ENCODE measurements around the gene DLEU7. TPM values are rescaled to one million over a fixed set of nuclear protein-coding genes. Genes with fewer than 3 reads are reported as not detected.

DLEU7 gene
- total RNA-seq, 1 experiment from 2014 or later, result 1.5 TPM

DNA sequence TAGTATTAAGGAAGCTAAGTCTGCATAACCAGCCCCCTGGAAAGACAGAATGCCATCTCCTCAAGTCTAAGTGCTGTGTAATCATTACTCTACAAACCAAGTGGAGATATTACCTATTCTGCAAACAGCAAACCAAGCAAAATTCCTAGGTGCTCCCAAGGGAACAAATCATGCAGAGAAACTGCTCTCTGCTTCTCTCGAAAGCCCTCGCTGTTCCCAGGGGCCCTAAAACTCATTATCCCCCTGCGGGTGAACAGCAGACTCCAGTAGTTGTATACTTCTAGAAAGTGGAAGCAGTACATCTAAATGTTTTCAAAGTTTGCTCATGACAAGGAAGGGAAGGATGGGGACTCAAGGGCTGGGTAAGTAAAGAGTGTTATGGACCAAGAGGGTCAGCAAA lies 3.2 kb downstream of the DLEU7 start:
- no peak overlapping the region for H3K4me3 Mint-ChIP-seq

More for the DNA sequence above, 3.2 kb downstream of the DLEU7 start:
- no peaks in the 10 kb centered on the region for H4K20me1 ChIP-seq (ENCODE audit: control insufficient read depth, insufficient read depth, insufficient read length)
- no peak overlapping the region for H3K56ac ChIP-seq (ENCODE audit: insufficient read length, low read depth, low read length)
- Mint-ChIP-seq H3K27ac (no peak overlapping the region), H3K36me3 (ENCODE audit: insufficient read depth in 1 of 3, low read depth in 3 of 3) (peaks cover 3 to 16% (median 4%) of the 10 kb centered on the region in 3 experiments; a peak in 6 of 7 replicates), H3K27me3 (ENCODE audit: low read depth) (peaks cover 42% of the 10 kb centered on the region), H3K9me3 (no peaks in the 10 kb centered on the region; a peak in 1 of 5 replicates), H3K4me1 (peaks cover 19 to 22% of the 10 kb centered on the region in 2 experiments)
- H2BK20ac ChIP-seq (ENCODE audit: low read depth, low read length, poor library complexity, severe bottlenecking), result no peak overlapping the region
- no peaks in the 10 kb centered on the region for H3K79me2 ChIP-seq (ENCODE audit: insufficient read depth, low read length)
- WGBS (ENCODE audit: extremely low coverage, insufficient read length, low lambda C conversion rate), result no CpG with 5 or more reads among the region's 3 CpGs
- H3K23ac ChIP-seq (ENCODE audit: insufficient read length, low read depth, low read length), result no peak overlapping the region
- H3K4me1 ChIP-seq (ENCODE audit: insufficient read depth, low read length), result peaks cover 4% of the 10 kb centered on the region; the same call in 1 of the 2 replicates
- no peak overlapping the region for H4K5ac ChIP-seq (ENCODE audit: insufficient read length, low read depth, low read length)
- TF ChIP-seq, protein P1, sequence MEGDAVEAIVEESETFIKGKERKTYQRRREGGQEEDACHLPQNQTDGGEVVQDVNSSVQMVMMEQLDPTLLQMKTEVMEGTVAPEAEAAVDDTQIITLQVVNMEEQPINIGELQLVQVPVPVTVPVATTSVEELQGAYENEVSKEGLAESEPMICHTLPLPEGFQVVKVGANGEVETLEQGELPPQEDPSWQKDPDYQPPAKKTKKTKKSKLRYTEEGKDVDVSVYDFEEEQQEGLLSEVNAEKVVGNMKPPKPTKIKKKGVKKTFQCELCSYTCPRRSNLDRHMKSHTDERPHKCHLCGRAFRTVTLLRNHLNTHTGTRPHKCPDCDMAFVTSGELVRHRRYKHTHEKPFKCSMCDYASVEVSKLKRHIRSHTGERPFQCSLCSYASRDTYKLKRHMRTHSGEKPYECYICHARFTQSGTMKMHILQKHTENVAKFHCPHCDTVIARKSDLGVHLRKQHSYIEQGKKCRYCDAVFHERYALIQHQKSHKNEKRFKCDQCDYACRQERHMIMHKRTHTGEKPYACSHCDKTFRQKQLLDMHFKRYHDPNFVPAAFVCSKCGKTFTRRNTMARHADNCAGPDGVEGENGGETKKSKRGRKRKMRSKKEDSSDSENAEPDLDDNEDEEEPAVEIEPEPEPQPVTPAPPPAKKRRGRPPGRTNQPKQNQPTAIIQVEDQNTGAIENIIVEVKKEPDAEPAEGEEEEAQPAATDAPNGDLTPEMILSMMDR (conservative IDR thresholded peaks at IDR 0.05), result no peak
- no peaks in the 10 kb centered on the region for H3K9me3 ChIP-seq (ENCODE audit: control insufficient read depth, low read depth, low read length)
- H2AK5ac ChIP-seq (ENCODE audit: insufficient read length, low read length), result no peak overlapping the region
- DNase-seq, result no peak
- no peak overlapping the region for H4K8ac ChIP-seq (replicated peaks; ENCODE audit: insufficient read length, low read depth, low read length)
- no peak overlapping the region for H3K4ac ChIP-seq (ENCODE audit: low read depth, low read length)
- H2BK120ac ChIP-seq (ENCODE audit: low read depth, low read length, poor library complexity, severe bottlenecking), result no peak overlapping the region
- no peak overlapping the region for H2BK5ac ChIP-seq (ENCODE audit: insufficient read length, low read length)
- H2BK12ac ChIP-seq (ENCODE audit: insufficient read length, low read depth, low read length), result no peak overlapping the region
- no peak overlapping the region for H3K14ac ChIP-seq (ENCODE audit: insufficient read depth, low read length)
- H3T11ph ChIP-seq (ENCODE audit: low read length), result no peak overlapping the region
- no peak overlapping the region for H4K91ac ChIP-seq (ENCODE audit: insufficient read length, low read depth, low read length)
- H3K23me2 ChIP-seq (ENCODE audit: insufficient read length, low read depth, low read length, poor library complexity, severe bottlenecking), result peaks cover 11% of the 10 kb centered on the region
- no peak overlapping the region for H3K27ac ChIP-seq (ENCODE audit: insufficient read length, low read depth, low read length)
- H2BK15ac ChIP-seq (ENCODE audit: low read depth, low read length), result no peak overlapping the region
- no peak overlapping the region for H2AFZ ChIP-seq (ENCODE audit: low read length)
- no peak overlapping the region for H3K4me2 ChIP-seq (ENCODE audit: insufficient read depth, insufficient read length, low read length)
- no peaks in the 10 kb centered on the region; the same call in 1 of the 2 replicates for H3K27me3 ChIP-seq (ENCODE audit: insufficient read depth, low read length)
- H3K9ac ChIP-seq (ENCODE audit: extremely low read depth, insufficient read length, low read length), result no peak overlapping the region
- H3K79me1 ChIP-seq (ENCODE audit: insufficient read depth, low read depth, low read length, poor library complexity, severe bottlenecking), result no peaks in the 10 kb centered on the region
- H3K18ac ChIP-seq (ENCODE audit: insufficient read length, low read depth, low read length), result no peak overlapping the region

Data from H9 (cell line).